ENCODE results near the gene MX1.
"Not testable (repeated sequence)": the region's sequence is repeated elsewhere in the genome, so short reads cannot be mapped to it uniquely, and the experiment has no call there.

MX1 gene

DNA sequence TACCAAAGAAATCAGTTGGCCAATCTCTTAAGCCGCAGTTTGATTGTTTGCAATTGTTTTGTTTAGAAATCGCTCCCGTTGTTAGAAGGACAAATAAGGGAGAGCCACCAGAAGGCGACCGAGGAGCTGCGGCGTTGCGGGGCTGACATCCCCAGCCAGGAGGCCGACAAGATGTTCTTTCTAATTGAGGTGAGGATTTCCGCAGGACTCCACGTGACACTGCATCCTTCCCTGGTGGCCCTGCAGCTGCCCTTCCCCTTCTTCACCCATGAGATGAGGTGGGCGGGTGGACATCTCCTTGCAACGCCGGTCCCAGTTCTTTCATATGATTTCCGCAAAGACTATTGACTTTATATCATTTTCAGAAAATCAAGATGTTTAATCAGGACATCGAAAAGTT lies 27.2 kb upstream of the MX1 start:
- ATAC-seq (no peak), DNase-seq (no peak)
- H3K27me3 Mint-ChIP-seq = no peaks in the 10 kb centered on the region
- H3K27ac Mint-ChIP-seq = no peak overlapping the region
- no peak overlapping the region for H3K4me3 Mint-ChIP-seq
- no peaks in the 10 kb centered on the region for H3K9me3 Mint-ChIP-seq
- H3K4me1 Mint-ChIP-seq = no peaks in the 10 kb centered on the region
- peaks cover 25% of the 10 kb centered on the region for H3K36me3 Mint-ChIP-seq (ENCODE audit: low read depth)

DNA sequence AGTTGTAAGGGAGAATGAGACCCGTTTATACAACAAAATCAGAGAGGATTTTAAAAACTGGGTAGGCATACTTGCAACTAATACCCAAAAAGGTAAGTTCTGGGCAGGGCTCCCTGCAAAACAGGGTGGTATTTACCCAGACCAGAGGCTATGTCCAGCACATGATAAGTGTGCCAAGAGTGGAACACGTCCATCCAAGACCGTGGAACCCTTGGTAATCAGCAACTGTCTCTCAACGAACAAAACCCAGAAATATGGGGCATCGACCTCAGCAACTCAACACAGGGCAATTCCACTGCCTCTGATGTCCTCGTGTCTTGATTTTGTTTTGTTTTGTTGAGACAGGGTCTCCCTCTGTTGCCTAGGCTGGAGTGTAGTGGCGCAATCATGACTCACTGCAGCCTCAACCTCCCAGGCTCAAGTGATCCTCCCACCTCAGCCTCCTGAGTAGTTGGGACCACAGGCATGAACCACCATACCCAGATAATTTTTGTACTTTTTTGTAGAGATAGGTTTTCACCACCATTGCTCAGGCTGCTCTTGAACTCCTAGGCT lies 26.7 kb upstream of the MX1 start:
- no peaks in the 10 kb centered on the region for H3K27me3 Mint-ChIP-seq
- ATAC-seq = no peak

DNA sequence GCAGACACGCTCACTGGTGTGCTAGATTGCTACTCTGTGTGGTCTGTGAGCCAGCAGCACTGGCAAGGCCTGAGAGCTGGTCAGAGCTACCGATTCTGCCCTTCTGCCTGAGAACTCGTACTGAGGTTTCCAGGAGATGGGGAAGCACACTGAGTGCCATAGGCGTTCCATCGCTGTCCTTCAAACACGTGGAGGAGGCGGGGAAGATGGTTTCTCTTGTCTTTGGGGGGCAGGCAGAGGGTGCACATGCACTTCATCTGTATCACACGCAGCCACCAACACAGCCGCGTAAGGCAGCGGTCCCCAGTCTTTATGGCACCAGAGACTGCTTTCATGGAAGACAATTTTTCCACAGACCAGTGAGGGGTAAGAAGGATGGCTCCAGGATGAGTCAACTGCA lies 23.8 kb upstream of the MX1 start:
- DNase-seq = no peak
- ATAC-seq = no peak
- Mint-ChIP-seq H3K4me1 (no peaks in the 10 kb centered on the region), H3K4me3 (no peak overlapping the region), H3K27me3 (no peaks in the 10 kb centered on the region), H3K27ac (no peak overlapping the region), H3K36me3 (ENCODE audit: low read depth) (peaks cover 33% of the 10 kb centered on the region), H3K9me3 (no peaks in the 10 kb centered on the region)

More for the DNA sequence above, 26.7 kb upstream of the MX1 start:
- H3K4me1 Mint-ChIP-seq = no peaks in the 10 kb centered on the region
- no peak overlapping the region for H3K4me3 Mint-ChIP-seq
- no peak for DNase-seq
- H3K9me3 Mint-ChIP-seq = no peaks in the 10 kb centered on the region
- peaks cover 25% of the 10 kb centered on the region for H3K36me3 Mint-ChIP-seq (ENCODE audit: low read depth)
- no peak overlapping the region for H3K27ac Mint-ChIP-seq

DNA sequence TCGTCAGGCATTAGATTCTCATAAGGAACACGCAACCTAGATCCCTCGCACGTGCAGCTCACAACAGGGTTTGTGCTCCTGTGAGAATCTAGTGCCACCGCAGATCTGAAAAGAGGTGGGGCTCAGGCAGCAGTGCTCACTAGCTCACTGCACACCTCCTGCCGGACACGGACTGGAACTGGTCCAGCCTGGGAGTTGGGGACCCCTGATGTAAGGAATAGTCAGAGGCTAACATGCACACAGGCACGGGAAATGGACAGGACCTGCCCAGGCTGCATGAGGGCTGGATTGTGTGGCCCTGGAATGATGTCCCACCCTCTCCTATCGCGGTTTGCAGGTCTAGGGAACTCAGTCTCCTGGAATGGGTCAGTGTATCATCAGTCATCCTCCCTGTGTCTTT lies 23.2 kb upstream of the MX1 start:
- Mint-ChIP-seq H3K27me3 (no peaks in the 10 kb centered on the region), H3K4me1 (no peaks in the 10 kb centered on the region), H3K4me3 (no peak overlapping the region), H3K36me3 (ENCODE audit: low read depth) (peaks cover 30% of the 10 kb centered on the region), H3K27ac (no peak overlapping the region), H3K9me3 (no peaks in the 10 kb centered on the region)
- DNase-seq (no peak), ATAC-seq (no peak)

DNA sequence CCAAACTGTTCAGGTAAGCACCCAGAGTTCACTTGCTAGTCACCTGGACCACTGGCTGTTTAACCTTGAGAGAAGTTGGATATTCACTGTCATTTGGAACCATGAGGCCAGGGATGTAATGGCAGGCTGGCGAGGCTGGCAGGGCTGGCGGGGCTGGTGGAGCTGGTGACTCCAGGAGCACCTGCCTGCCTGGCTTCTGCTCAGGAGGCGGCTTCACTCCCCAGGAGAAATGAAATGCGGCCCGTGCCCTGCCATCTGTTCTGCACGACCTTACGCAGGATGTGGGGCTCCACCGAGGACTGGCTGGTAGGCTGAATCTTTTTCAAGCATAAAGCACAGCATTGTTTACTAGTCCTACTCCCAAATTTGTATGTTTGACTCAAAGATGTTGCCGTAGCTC lies 22.7 kb upstream of the MX1 start:
- Mint-ChIP-seq H3K27me3 (no peaks in the 10 kb centered on the region), H3K36me3 (ENCODE audit: low read depth) (peaks cover 35% of the 10 kb centered on the region), H3K4me1 (no peaks in the 10 kb centered on the region), H3K4me3 (no peak overlapping the region), H3K27ac (no peak overlapping the region), H3K9me3 (no peaks in the 10 kb centered on the region)
- no peak for DNase-seq
- no peak for ATAC-seq

DNA sequence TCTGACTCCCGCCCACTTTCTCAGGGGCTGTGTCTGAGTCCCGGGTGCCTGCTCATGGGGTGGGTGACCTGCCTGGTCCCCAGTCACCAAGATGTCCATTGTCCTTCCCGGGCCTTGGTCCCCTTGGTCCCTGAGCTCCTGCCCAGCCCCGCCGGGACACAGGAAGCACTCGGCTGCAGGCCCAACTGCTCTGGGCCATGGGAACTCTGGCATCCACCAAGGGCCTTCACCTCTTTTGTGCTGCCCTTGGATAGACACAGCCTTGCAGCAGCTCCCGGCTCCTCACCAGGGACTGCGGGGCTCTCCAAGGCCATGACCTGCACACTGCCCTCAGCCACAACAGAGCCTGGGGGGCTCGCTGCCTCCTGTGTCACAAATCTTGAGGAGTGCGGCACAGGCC lies 22.1 kb upstream of the MX1 start:
- Mint-ChIP-seq H3K27ac (no peak overlapping the region), H3K27me3 (no peaks in the 10 kb centered on the region), H3K36me3 (ENCODE audit: low read depth) (peaks cover 41% of the 10 kb centered on the region), H3K4me1 (no peaks in the 10 kb centered on the region), H3K9me3 (no peaks in the 10 kb centered on the region), H3K4me3 (no peak overlapping the region)
- ATAC-seq (no peak), DNase-seq (no peak)

DNA sequence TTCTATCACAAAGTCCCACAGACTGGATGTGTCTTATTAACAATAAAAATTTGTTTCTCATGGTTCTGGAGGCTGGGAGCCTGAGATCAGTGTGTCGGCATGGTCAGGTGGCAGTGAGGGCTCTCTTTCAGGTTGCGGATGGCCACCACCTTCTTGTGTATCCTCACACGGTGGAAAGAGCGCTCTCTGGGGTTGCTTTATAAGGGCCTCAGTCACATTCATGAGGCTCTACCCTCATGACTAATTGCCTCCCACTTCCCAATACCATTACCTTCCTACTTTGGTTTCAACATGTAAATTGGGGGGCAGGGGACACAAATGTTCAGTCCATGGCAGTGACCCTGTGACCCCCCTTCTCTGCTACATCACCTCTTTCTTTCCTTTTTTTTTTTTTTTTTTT lies 20.7 kb upstream of the MX1 start:
- no peaks in the 10 kb centered on the region for H3K4me1 Mint-ChIP-seq
- H3K27ac Mint-ChIP-seq = no peak overlapping the region
- no peaks in the 10 kb centered on the region for H3K9me3 Mint-ChIP-seq
- DNase-seq (no peak), ATAC-seq (no peak)
- H3K27me3 Mint-ChIP-seq = no peaks in the 10 kb centered on the region
- H3K4me3 Mint-ChIP-seq = no peak overlapping the region
- H3K36me3 Mint-ChIP-seq (ENCODE audit: low read depth) = peaks cover 51% of the 10 kb centered on the region

DNA sequence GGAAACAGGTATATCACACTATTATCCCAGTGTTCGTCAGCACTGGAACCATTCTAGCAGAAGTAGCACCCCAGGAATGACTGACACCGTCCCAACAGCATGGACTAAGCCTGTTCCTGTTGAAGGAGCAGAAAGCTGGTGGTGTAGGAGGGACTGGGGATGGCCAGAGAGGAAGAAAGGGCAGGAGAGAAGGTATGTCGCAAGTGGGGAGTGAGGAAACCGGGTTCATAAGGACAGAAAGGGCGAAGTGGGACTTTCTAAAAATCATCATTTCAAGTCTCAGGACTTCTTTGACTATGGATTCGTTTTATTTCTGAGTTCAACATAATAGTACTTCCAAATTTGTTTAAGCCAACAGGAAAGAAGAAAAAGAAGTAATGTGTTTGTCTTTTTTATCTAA lies 19.7 kb upstream of the MX1 start:
- H3K9me3 Mint-ChIP-seq = no peaks in the 10 kb centered on the region
- no peaks in the 10 kb centered on the region for H3K4me1 Mint-ChIP-seq
- DNase-seq (no peak), ATAC-seq (no peak)
- peaks cover 49% of the 10 kb centered on the region for H3K36me3 Mint-ChIP-seq (ENCODE audit: low read depth)
- no peak overlapping the region for H3K27ac Mint-ChIP-seq
- no peaks in the 10 kb centered on the region for H3K27me3 Mint-ChIP-seq
- H3K4me3 Mint-ChIP-seq = no peak overlapping the region

DNA sequence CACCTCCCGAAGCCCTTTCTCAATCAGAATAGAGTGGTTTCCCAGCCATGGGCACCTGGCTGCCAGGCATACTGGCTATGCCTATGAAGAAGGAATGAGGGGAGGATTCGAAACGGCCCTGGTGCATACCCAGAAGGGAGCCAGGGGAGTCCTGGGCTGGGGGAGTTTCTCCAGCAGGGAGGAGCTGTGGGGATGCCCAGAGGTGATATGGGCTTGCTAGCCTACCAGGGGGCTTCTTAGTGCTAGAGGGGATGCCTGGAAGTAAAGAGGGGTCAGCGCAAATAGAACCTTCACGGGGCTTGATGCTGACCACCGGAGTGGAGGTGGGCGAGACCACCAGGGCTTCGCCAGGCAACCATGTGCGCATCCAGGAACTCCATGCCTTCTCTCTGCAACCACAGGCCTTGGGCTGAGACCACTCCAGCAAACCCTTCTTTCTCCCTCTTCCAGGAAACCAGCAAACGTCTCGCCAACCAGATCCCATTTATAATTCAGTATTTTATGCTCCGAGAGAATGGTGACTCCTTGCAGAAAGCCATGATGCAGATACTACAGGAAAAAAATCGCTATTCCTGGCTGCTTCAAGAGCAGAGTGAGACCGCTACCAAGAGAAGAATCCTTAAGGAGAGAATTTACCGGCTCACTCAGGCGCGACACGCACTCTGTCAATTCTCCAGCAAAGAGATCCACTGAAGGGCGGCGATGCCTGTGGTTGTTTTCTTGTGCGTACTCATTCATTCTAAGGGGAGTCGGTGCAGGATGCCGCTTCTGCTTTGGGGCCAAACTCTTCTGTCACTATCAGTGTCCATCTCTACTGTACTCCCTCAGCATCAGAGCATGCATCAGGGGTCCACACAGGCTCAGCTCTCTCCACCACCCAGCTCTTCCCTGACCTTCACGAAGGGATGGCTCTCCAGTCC lies 18.2 kb upstream of the MX1 start:
- H3K4me3 Mint-ChIP-seq = no peak overlapping the region
- DNase-seq (no peak), ATAC-seq (no peak)
- H3K9me3 Mint-ChIP-seq = peaks cover 12% of the 10 kb centered on the region
- no peaks in the 10 kb centered on the region for H3K4me1 Mint-ChIP-seq
- H3K27ac Mint-ChIP-seq = no peak overlapping the region
- no peaks in the 10 kb centered on the region for H3K27me3 Mint-ChIP-seq
- H3K36me3 Mint-ChIP-seq (ENCODE audit: low read depth) = peaks cover 43% of the 10 kb centered on the region

DNA sequence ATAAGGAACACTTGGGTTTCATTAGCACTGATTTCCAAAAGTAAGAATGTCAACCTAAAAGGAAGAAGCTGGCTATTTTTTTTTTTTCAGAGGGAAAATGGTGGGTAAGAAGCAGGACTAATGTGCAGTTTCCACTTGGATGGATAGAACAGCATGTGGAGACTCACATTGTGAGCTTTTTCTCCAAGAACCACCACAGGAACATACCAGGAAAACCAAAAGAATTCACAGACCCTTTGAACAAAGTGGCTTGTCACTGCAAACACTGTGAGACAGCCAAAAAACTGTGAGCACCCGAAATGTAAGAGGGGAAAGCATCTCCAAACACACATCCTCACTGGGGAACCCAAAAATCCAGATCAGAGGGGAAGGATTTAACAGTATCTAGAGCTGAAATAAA lies 15.7 kb upstream of the MX1 start:
- no peaks in the 10 kb centered on the region for H3K27me3 Mint-ChIP-seq
- DNase-seq (no peak), ATAC-seq (no peak)
- no peak overlapping the region for H3K27ac Mint-ChIP-seq
- peaks cover 37% of the 10 kb centered on the region for H3K36me3 Mint-ChIP-seq (ENCODE audit: low read depth)
- H3K4me1 Mint-ChIP-seq = no peaks in the 10 kb centered on the region
- H3K9me3 Mint-ChIP-seq = peaks cover 30% of the 10 kb centered on the region
- no peak overlapping the region for H3K4me3 Mint-ChIP-seq

DNA sequence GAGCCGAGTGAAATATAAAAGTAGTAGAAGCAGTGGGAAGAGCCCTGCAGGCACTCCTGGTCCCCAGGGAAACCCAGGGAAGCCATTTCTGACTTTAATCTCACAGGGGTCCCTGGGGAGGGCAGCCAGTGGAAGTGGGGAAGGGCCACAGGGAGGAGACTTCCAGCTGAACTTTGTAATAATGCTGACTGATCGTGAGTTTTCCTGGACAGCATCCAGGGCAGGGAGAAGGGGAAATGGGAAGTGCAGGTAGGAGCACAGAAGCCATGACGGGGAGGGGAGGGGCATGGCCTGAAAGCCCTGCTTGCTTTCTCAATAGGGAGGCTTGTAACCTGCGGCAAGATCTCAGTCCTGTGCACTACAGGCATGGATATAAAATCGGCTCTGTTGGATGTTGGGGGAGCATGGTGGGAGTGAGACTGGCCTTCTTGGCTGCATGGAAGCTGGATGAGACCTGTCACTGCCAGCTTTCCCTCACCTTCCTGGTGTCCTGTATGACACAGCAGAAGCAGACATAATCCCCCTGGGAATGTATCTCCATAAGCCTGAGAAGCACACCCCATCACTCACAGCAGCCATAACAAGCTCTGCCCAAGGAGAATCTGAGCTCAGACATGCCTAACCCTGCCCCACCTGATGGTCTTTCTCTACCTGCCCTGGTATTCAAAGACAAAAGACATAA lies 15.1 kb upstream of the MX1 start:
- H3K27ac Mint-ChIP-seq = no peak overlapping the region

DNA sequence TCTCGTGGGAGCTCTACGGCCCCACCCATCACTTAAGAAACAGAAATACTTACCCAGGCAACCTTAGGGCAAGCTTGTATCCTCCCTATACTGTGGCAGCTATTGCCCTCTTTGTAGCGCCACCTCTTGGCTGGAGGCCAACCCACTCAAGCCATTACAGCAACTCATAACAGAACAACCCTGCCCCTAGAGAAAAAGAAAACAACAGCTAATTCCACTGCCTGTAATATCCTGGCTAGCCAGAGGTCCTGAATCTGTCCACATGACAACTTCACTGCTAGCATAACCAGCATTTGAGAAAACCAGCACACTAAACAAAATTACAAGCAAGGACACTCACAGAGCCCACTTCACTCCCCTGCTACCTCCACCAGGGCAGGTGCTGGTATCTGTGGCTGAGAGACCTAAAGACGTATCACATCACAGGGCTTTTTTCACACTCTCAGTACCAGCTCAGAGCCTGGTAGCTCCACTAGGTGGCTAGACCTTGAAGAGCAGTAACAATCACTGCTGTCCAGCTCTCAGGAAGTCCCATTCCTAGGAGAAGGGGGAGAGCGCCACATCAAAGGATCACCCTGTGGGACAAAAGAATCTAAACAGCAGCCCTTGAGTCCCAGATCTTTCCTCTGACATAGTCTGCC lies 14.5 kb upstream of the MX1 start:
- peaks cover 30% of the 10 kb centered on the region for H3K9me3 Mint-ChIP-seq
- no peak overlapping the region for H3K27ac Mint-ChIP-seq
- DNase-seq = no peak
- ATAC-seq = peak; percentile 33
- H3K27me3 Mint-ChIP-seq = no peaks in the 10 kb centered on the region
- no peak overlapping the region for H3K4me3 Mint-ChIP-seq
- peaks cover 32% of the 10 kb centered on the region for H3K36me3 Mint-ChIP-seq (ENCODE audit: low read depth)
- H3K4me1 Mint-ChIP-seq = no peaks in the 10 kb centered on the region

More for the DNA sequence above, 15.1 kb upstream of the MX1 start:
- peaks cover 37% of the 10 kb centered on the region for H3K36me3 Mint-ChIP-seq (ENCODE audit: low read depth)
- no peak overlapping the region for H3K4me3 Mint-ChIP-seq
- DNase-seq = no peak
- H3K4me1 Mint-ChIP-seq = no peaks in the 10 kb centered on the region
- H3K9me3 Mint-ChIP-seq = peaks cover 30% of the 10 kb centered on the region
- ATAC-seq = no peak
- H3K27me3 Mint-ChIP-seq = no peaks in the 10 kb centered on the region

DNA sequence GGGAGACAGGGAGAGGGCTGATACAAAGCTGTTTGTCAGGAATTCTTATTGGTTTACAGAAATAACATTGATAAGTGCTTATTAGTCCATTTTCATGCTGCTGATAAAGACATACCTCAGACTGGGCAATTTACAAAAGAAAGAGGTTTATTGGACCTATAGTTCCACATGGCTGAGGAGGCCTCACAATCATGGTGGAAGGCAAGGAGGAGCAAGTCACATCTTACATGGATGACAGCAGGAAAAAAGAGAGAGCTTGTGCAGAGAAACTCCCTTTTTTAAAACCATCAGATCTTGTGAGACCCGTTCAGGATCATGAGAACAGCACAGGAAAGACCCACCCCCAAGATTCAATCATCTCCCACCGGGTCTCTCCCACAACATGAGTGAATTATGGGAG lies 8.5 kb upstream of the MX1 start:
- not testable (repeated sequence) for H3K36me3 Mint-ChIP-seq (ENCODE audit: low read depth); H3K27ac Mint-ChIP-seq; ATAC-seq; DNase-seq; H3K4me3 Mint-ChIP-seq; H3K27me3 Mint-ChIP-seq
- Mint-ChIP-seq H3K4me1 (peaks cover 14% of the 10 kb centered on the region), H3K9me3 (peaks cover 20% of the 10 kb centered on the region)

DNA sequence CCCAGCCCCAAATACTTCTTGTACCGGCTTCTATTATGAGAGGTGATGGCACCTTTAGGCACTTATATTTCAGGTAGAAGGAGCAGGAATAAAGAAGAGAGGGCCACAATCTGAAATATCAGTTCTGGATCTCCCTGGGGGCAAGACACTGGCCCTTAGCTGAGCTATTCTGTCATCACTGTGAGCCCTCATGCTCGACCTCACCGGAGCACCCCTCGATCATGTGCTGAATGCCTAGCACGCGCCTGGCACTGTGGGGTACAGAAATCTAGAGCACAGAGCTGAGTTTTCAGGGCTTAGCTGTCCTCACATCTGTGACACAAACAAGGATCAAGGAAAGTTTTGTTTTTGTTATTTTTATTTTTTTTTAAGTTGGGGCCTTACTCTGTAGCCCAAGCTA lies 7.6 kb upstream of the MX1 start:
- H3K36me3 Mint-ChIP-seq (ENCODE audit: low read depth) = no peaks in the 10 kb centered on the region
- no peaks in the 10 kb centered on the region for H3K27me3 Mint-ChIP-seq
- H3K9me3 Mint-ChIP-seq = peaks cover 11% of the 10 kb centered on the region
- DNase-seq = no peak
- no peak overlapping the region for H3K27ac Mint-ChIP-seq
- no peak for ATAC-seq
- H3K4me3 Mint-ChIP-seq = no peak overlapping the region
- peaks cover 20% of the 10 kb centered on the region for H3K4me1 Mint-ChIP-seq

Measured in activated naive CD8-positive, alpha-beta T cell treated with anti-CD3 and anti-CD28 coated beads, Interleukin-2, amount 50 U/mL, for 24 hours (primary cell).